GM23338 (cell line): ENCODE measurements around the gene TYROBP. TPM values are rescaled to one million over a fixed set of nuclear protein-coding genes. Genes with fewer than 3 reads are reported as not detected.
"Not testable (repeated sequence)": the region's sequence is repeated elsewhere in the genome, so short reads cannot be mapped to it uniquely, and the experiment has no call there.

Source experiments
- ATAC-seq: fragments of 200-7000 bp; cut with Tn5 transposase; 3 replicates; pipeline ENCODE4 v1.9.1; 2020
- DNase-seq: peaks from one replicate; pipeline ENCODE4 v3.0.0-alpha.2; 2015; ENCODE audit warnings: low spot score
- H2AFZ ChIP-seq: fragments of 200-600 bp; sonication (generic); 2 replicates; pipeline ENCODE4 v1.8.0; 2016; ENCODE audit warnings: antibody characterized with exemption, mild to moderate bottlenecking, moderate library complexity
- H3F3A ChIP-seq: fragments of 200-600 bp; sonication (generic); replicated peaks from 2 replicates; pipeline ENCODE4 v1.8.0; 2017; ENCODE audit warnings: antibody characterized with exemption, mixed run types, low read depth
- H3K27ac ChIP-seq: fragments of 200-600 bp; sonication (generic); 2 replicates; pipeline ENCODE4 v1.6.1; 2016; ENCODE audit warnings: low read depth
- H3K27me3 ChIP-seq: fragments of 200-600 bp; sonication (generic); 2 replicates; pipeline ENCODE4 v1.8.0; 2016; ENCODE audit warnings: mild to moderate bottlenecking, mixed run types, moderate library complexity; ENCODE audit not compliant: insufficient read depth
- H3K36me3 ChIP-seq: fragments of 200-600 bp; sonication (generic); 2 replicates; pipeline ENCODE4 v1.8.0; 2016; ENCODE audit warnings: mild to moderate bottlenecking; ENCODE audit not compliant: insufficient read depth
- H3K4me1 ChIP-seq: fragments of 200-600 bp; sonication (generic); 2 replicates; pipeline ENCODE4 v1.8.0; 2016; ENCODE audit warnings: mild to moderate bottlenecking, moderate library complexity; ENCODE audit not compliant: insufficient read depth
- H3K4me2 ChIP-seq: fragments of 200-600 bp; sonication (generic); 2 replicates; pipeline ENCODE4 v1.7.1; 2017; ENCODE audit warnings: mixed run types
- H3K4me3 ChIP-seq: fragments of 200-600 bp; sonication (generic); 2 replicates; pipeline ENCODE4 v1.6.1; 2016; ENCODE audit warnings: mixed run types
- H3K79me2 ChIP-seq: fragments of 200-600 bp; sonication (generic); replicated peaks from 2 replicates; pipeline ENCODE4 v1.8.0; 2017; ENCODE audit warnings: mild to moderate bottlenecking; ENCODE audit not compliant: insufficient read depth
- H3K9me2 ChIP-seq: fragments of 200-600 bp; sonication (generic); 2 replicates; pipeline ENCODE4 v1.8.0; 2017; ENCODE audit not compliant: insufficient read depth
- H4K20me1 ChIP-seq: fragments of 200-600 bp; sonication (generic); replicated peaks from 2 replicates; pipeline ENCODE4 v1.8.0; 2017; ENCODE audit warnings: mild to moderate bottlenecking; ENCODE audit not compliant: insufficient read depth
- H3K27ac Mint-ChIP-seq: 2 replicates; pipeline ENCODE4 v1.8.0; 2020; ENCODE audit warnings: inconsistent platforms, mild to moderate bottlenecking, moderate library complexity, mixed read lengths
- H3K27me3 Mint-ChIP-seq: 3 replicates; pipeline ENCODE4 v1.8.0; 2022; ENCODE audit warnings: low read depth, mild to moderate bottlenecking, moderate library complexity, mixed read lengths, inconsistent platforms; ENCODE audit not compliant: insufficient read depth, poor library complexity
- H3K36me3 Mint-ChIP-seq: 3 replicates; pipeline ENCODE4 v1.8.0; 2021; ENCODE audit warnings: low read depth, mild to moderate bottlenecking, inconsistent platforms, moderate library complexity, mixed read lengths
- H3K4me1 Mint-ChIP-seq: 3 replicates; pipeline ENCODE4 v1.8.0; 2020; ENCODE audit warnings: mild to moderate bottlenecking, inconsistent platforms, mixed read lengths
- H3K4me3 Mint-ChIP-seq: 3 replicates; pipeline ENCODE4 v1.8.0; 2021; ENCODE audit warnings: moderate library complexity, mild to moderate bottlenecking, inconsistent platforms, mixed read lengths
- H3K9me3 Mint-ChIP-seq: 3 replicates; pipeline ENCODE4 v1.8.0; 2020; ENCODE audit warnings: moderate library complexity, mild to moderate bottlenecking, inconsistent platforms, mixed read lengths
- JUNB ChIP-seq: IDR thresholded peaks from one replicate; pipeline ENCODE4 v1.6.1; 2016; ENCODE audit warnings: antibody characterized with exemption; ENCODE audit not compliant: unreplicated experiment
- NANOG ChIP-seq: IDR thresholded peaks from 2 replicates; pipeline ENCODE4 v1.6.1; 2016; ENCODE audit warnings: antibody characterized with exemption, borderline replicate concordance
- POLR2AphosphoS5 ChIP-seq: IDR thresholded peaks from 2 replicates; pipeline ENCODE4 v1.6.1; 2016; ENCODE audit warnings: antibody characterized with exemption, low read depth
- long read RNA-seq: library from polyadenylated mRNA; unstranded; transcript quantifications from one replicate; pipeline ENCODE4 v2.0.0, GENCODE V29; 2020; ENCODE audit not compliant: unreplicated experiment
- polyA plus RNA-seq: library from polyadenylated mRNA; unstranded; fragments of >200 nt; fragmentation: Nextera tagmentation; extraction: Ambion mirVana; gene quantifications from 2 replicates; pipeline ENCODE4 v1.2.1, GENCODE V29; 2016
- total RNA-seq: library from RNA; depleted of rRNA; stranded (reverse); fragments of >200 nt; shearing (Covaris generic); gene quantifications from 2 replicates; pipeline ENCODE4 v1.2.3, GENCODE V29; 2014; rRNA removed
- TF ChIP-seq, protein P1 (sequence below): IDR thresholded peaks from one replicate; pipeline ENCODE4 v1.6.1; 2018; ENCODE audit warnings: antibody characterized with exemption; ENCODE audit not compliant: unreplicated experiment
- TF ChIP-seq, protein P2 (sequence below): IDR thresholded peaks from 2 replicates; pipeline ENCODE4 v1.6.1; 2016; ENCODE audit warnings: antibody characterized with exemption

Gene TYROBP
- total RNA-seq, result not detected in 2 replicates
- polyA plus RNA-seq, result 0.99 TPM in 1 of 2 replicates, not detected in the other
- long read RNA-seq, result 0 reads

DNA sequence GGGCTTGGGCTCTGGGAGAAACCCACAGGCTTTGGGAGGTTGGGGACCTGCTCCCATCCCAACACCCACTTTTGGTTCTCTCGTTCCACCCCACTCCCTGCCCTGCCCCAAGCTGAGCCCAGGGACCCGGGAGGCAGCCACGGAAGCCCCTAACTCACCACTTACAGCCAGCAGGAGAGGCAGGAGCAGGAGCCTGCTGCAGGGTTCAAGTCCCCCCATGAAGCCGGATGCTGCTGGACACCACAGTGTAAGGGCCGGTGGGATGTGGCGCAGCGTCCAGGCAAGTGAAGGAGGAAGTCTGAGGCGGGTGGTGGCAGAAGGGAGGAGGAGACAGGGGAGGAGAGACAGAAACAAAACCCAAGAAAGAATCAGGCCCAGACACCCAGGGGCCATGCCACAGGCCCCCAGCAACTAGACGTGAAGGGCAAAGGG is at the start of gene TYROBP:
TSS of gene TYROBP (minus strand) at position 286 of the 432 bp plus-strand sequence. CDS start at position 219, 67 bp downstream.
- ATAC-seq (no peak), DNase-seq (no peak)
- H3K4me3 ChIP-seq, result no peak within 1 kb of the TSS
- peaks cover 4% of the 10 kb centered on the region; the same call in 1 of the 2 replicates for H3F3A ChIP-seq
- H3K27ac Mint-ChIP-seq, result 0 out of 2 replicates have a peak within 1 kb of the TSS, but pooled peaks have one; percentile 47
- H3K27ac ChIP-seq, result no peak within 1 kb of the TSS
- H3K27me3 Mint-ChIP-seq, result peaks cover 16% of the 10 kb centered on the region
- H3K4me2 ChIP-seq, result no peak within 1 kb of the TSS
- H3K36me3 Mint-ChIP-seq, result no peaks in the 10 kb centered on the region
- no peaks in the 10 kb centered on the region for H3K9me2 ChIP-seq
- H3K4me3 Mint-ChIP-seq, result no peak within 1 kb of the TSS; the same call in 2 of the 3 replicates
- H3K9me3 Mint-ChIP-seq, result no peaks in the 10 kb centered on the region; the same call in 2 of the 3 replicates
- peaks cover 28% of the 10 kb centered on the region for H3K4me1 Mint-ChIP-seq
- H3K4me1 ChIP-seq, result peaks cover 19% of the 10 kb centered on the region; the same call in 1 of the 2 replicates
- no peaks in the 10 kb centered on the region for H3K79me2 ChIP-seq
- peak within 1 kb of the TSS; percentile 93 for H2AFZ ChIP-seq
- no peaks in the 10 kb centered on the region for H3K36me3 ChIP-seq
- no peaks in the 10 kb centered on the region for H3K27me3 ChIP-seq
- TF ChIP-seq NANOG (no peak), JUNB (no peak), POLR2AphosphoS5 (no peak)
- TF ChIP-seq, protein P1, sequence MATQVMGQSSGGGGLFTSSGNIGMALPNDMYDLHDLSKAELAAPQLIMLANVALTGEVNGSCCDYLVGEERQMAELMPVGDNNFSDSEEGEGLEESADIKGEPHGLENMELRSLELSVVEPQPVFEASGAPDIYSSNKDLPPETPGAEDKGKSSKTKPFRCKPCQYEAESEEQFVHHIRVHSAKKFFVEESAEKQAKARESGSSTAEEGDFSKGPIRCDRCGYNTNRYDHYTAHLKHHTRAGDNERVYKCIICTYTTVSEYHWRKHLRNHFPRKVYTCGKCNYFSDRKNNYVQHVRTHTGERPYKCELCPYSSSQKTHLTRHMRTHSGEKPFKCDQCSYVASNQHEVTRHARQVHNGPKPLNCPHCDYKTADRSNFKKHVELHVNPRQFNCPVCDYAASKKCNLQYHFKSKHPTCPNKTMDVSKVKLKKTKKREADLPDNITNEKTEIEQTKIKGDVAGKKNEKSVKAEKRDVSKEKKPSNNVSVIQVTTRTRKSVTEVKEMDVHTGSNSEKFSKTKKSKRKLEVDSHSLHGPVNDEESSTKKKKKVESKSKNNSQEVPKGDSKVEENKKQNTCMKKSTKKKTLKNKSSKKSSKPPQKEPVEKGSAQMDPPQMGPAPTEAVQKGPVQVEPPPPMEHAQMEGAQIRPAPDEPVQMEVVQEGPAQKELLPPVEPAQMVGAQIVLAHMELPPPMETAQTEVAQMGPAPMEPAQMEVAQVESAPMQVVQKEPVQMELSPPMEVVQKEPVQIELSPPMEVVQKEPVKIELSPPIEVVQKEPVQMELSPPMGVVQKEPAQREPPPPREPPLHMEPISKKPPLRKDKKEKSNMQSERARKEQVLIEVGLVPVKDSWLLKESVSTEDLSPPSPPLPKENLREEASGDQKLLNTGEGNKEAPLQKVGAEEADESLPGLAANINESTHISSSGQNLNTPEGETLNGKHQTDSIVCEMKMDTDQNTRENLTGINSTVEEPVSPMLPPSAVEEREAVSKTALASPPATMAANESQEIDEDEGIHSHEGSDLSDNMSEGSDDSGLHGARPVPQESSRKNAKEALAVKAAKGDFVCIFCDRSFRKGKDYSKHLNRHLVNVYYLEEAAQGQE, result no peak
- H4K20me1 ChIP-seq, result no peaks in the 10 kb centered on the region

DNA sequence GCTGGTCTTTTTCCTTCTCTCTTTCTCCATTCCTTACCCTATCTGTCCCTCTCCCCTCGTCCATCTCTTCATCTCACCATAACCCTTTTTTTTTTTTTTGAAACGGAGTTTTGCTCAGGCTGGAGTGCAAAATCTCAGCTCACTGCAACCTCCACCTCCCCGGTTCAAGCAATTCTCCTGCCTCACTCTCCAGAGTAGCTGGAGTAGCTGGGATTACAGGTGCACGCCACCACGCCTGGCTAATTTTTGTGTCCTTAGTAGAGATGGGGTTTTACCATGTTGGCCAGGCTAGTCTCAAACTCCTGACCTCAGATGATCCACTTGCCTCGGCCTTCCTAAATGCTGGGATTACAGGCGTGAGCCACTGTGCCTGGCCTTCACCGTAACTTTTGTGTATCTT is 49.3 kb upstream of the TYROBP start:
- not testable (repeated sequence) for H3K4me3 Mint-ChIP-seq, H3K79me2 ChIP-seq, DNase-seq, H3K27ac Mint-ChIP-seq, H3K36me3 Mint-ChIP-seq, H3F3A ChIP-seq, H4K20me1 ChIP-seq, H3K4me3 ChIP-seq, H3K4me1 Mint-ChIP-seq, H3K4me1 ChIP-seq, ATAC-seq, H3K9me3 Mint-ChIP-seq, H3K4me2 ChIP-seq, H3K27ac ChIP-seq, H3K9me2 ChIP-seq, H2AFZ ChIP-seq, H3K36me3 ChIP-seq
- H3K27me3 Mint-ChIP-seq, result peaks cover 36% of the 10 kb centered on the region
- peaks cover 43% of the 10 kb centered on the region for H3K27me3 ChIP-seq

DNA sequence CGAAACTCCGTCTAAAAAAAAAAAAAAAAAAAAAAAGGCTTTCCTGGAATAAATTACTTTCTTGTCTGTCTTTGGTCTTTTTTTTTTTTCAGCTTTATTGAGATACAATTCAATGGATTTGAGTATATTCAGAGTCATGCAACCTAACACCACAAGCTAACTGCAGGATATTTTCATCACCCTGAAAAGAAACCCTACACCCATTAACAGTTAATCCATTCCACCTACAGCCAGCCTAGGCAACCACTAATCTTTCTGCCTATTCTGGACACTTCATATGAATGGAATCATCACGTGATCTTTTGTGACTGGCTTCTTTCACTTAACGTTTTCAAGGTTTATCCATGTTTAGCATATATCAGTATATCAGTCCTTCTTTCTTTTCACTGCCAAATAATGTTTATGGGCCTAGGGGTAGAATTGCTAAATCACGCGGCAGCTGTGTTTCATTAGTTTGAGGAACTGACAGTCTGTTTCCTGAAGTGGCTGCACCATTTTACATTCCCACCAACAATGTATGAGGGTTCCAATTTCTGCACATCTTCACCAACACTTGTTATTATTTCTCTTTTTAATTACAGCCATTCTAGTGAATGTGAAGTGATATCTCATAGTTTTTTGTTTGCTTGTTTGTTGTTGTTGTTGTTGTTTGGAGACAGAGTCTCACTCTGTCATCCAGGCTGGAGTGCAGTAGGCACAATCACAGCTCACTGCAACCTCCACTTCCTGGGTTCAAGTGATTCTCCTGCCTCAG is 48.0 kb upstream of the TYROBP start:
- Histone ChIP-seq H3K27ac (no peak overlapping the region), H3K4me3 (no peak overlapping the region), H3F3A (no peaks in the 10 kb centered on the region), H2AFZ (no peak overlapping the region), H3K9me2 (no peaks in the 10 kb centered on the region), H3K27me3 (peaks cover 40% of the 10 kb centered on the region), H4K20me1 (no peaks in the 10 kb centered on the region), H3K4me2 (no peak overlapping the region), H3K4me1 (no peaks in the 10 kb centered on the region), H3K79me2 (no peaks in the 10 kb centered on the region), H3K36me3 (no peaks in the 10 kb centered on the region)
- Mint-ChIP-seq H3K4me3 (no peak overlapping the region), H3K27ac (no peak overlapping the region), H3K9me3 (no peaks in the 10 kb centered on the region), H3K4me1 (peaks cover 4% of the 10 kb centered on the region), H3K36me3 (no peaks in the 10 kb centered on the region), H3K27me3 (peaks cover 36% of the 10 kb centered on the region)
- no peak for DNase-seq
- ATAC-seq, result no peak
- TF ChIP-seq, protein P2, sequence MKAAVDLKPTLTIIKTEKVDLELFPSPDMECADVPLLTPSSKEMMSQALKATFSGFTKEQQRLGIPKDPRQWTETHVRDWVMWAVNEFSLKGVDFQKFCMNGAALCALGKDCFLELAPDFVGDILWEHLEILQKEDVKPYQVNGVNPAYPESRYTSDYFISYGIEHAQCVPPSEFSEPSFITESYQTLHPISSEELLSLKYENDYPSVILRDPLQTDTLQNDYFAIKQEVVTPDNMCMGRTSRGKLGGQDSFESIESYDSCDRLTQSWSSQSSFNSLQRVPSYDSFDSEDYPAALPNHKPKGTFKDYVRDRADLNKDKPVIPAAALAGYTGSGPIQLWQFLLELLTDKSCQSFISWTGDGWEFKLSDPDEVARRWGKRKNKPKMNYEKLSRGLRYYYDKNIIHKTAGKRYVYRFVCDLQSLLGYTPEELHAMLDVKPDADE, result no peak
